GM12864 (cell line): ENCODE measurements around the gene LRIG1.

Experiments used
- DNase-seq: peaks from one replicate; pipeline ENCODE4 v3.0.0-alpha.2; 2011; ENCODE audit warnings: low read depth
- H3K4me3 ChIP-seq: 2 replicates; pipeline ENCODE4 v1.5.1; 2011; ENCODE audit warnings: mild to moderate bottlenecking, low read depth, low read length, control low read depth
- CTCF ChIP-seq: IDR thresholded peaks from 2 replicates; pipeline ENCODE4 v1.5.1; 2011; ENCODE audit warnings: low read depth, mild to moderate bottlenecking, moderate library complexity, low read length, control low read depth, inconsistent platforms; ENCODE audit errors: missing control alignments

The LRIG1 gene

GRCh38 chr3:66537735-66538134 lies 36.9 kb upstream of the LRIG1 start:
- TF ChIP-seq CTCF = no peak
- no peak overlapping the region for H3K4me3 ChIP-seq
- DNase-seq = no peak

- no peak overlapping the region for H3K4me3 ChIP-seq
- no peak for DNase-seq
- TF ChIP-seq CTCF = no peak
Observed at GRCh38 chr3:66536791-66537190, 36.0 kb upstream of the LRIG1 start.

DNA sequence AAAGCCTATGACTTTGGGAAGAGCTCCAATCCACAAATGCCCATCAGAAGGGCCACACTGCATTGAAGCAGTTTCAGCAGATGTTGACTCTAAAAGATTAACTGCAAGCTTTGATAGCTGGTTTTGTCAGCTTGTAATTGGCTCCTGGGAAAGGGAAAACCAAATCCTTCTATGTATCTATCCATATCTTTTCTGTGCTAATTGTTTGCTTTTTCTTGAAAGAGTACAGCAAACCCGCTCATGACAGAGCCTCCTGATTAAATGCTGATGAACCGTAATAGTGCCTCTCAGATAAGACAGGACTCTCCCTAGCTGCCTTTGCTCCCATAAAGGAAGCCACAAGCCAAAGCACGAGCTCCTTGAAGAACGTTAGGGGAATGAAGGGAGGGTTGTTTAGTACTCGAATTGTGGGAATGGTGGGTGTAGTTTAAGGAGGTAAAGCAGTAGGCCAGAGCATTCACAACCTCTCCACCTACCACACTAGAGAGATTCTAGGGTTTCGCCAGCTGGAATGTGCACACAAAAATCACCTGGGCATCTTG lies 33.6 kb upstream of the LRIG1 start:
- no peak for DNase-seq
- TF ChIP-seq CTCF = no peak
- no peak overlapping the region for H3K4me3 ChIP-seq

DNA sequence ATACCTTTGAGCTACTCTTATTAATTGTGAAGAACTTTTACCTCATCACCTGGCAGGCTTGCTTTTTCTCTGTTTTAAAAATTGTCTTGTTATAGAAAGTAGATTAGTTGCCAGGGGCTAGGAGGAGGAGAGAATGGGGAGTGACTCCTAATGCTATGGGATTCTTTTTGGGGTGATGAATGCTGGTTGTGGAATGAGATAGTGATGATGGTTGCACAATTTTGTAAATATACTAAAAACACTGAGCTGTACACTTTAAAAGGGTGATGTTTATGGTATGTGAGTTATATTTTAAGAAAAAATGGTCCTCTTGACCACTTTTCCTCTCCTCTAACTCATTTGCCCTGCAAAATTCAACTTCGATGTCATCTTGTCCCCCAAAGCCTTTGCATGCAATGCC lies 31.8 kb upstream of the LRIG1 start:
- H3K4me3 ChIP-seq = no peak overlapping the region
- DNase-seq = no peak
- TF ChIP-seq CTCF = no peak

DNA sequence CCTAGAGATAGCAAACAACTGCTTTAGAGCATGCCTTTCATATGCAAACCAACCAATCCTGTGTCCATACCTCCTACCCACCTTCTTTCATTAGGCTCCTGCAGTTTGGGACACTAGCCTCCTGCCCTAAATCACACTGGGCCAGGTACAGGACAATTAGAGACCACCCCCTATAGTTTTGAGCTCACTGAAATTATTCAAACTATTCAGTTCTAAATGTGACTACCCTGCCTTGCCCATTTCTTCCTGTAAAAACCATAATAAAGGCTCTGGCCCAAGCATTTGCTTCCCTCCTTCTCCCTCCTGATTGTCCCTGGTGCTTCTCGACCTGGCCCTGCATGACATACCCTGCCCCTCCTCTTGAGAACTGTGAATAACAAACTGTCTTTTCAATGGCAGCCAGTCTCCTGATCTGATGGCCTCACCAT lies 31.4 kb upstream of the LRIG1 start:
- TF ChIP-seq CTCF = no peak
- no peak for DNase-seq
- no peak overlapping the region for H3K4me3 ChIP-seq

- no peak for DNase-seq
- no peak overlapping the region for H3K4me3 ChIP-seq
- TF ChIP-seq CTCF = no peak
Observed at GRCh38 chr3:66531256-66531655, 30.4 kb upstream of the LRIG1 start.

DNA sequence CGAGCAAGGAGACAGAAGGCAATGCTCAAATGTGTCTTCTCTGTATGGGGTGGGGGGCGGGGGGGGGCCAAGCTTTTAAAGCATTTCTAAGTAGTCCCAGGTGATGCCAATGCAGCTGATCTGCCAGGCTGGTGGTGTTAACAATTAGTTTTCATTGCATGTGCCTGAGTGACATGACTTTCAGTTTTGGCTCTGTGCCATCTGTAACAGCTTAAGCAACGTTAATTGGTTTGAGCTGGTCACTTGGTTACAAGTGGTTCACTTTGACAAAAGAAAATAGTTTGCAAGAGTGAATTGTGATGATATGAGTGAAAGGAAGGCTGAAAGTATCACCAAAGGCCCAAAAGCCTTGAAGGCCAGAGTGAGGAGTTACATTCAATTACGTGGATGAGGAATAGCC lies 26.4 kb upstream of the LRIG1 start:
- DNase-seq = no peak

More for the DNA sequence above, 26.4 kb upstream of the LRIG1 start:
- TF ChIP-seq CTCF = no peak
- H3K4me3 ChIP-seq = no peak overlapping the region
